Mesothelial cell of epicardium (in vitro differentiated cells): ENCODE data around the gene CACNA2D2. TPM values are rescaled to one million over a fixed set of nuclear protein-coding genes. Genes with fewer than 3 reads are reported as not detected.

ENCODE experiments used
- DNase-seq, 2 experiments: peaks; one replicate each; pipeline ENCODE4 v3.0.0; 2021; ENCODE audit warnings: low spot score in 2 of 2; ENCODE audit not compliant: unreplicated experiment in 2 of 2
- H3K27ac Mint-ChIP-seq: 2 replicates; pipeline ENCODE4 v1.8.0; 2021; ENCODE audit warnings: mixed read lengths
- H3K27me3 Mint-ChIP-seq: 2 replicates; pipeline ENCODE4 v1.8.0; 2021; ENCODE audit warnings: low read depth, mixed read lengths
- H3K36me3 Mint-ChIP-seq: 2 replicates; pipeline ENCODE4 v1.8.0; 2021; ENCODE audit warnings: mixed read lengths
- H3K4me1 Mint-ChIP-seq: 2 replicates; pipeline ENCODE4 v1.8.0; 2021; ENCODE audit warnings: mixed read lengths
- H3K4me3 Mint-ChIP-seq: 2 replicates; pipeline ENCODE4 v1.8.0; 2021; ENCODE audit warnings: mild to moderate bottlenecking, moderate library complexity, mixed read lengths
- H3K9me3 Mint-ChIP-seq: 2 replicates; pipeline ENCODE4 v1.8.0; 2021; ENCODE audit warnings: mixed read lengths
- total RNA-seq: library from RNA; stranded (reverse); gene quantifications from 3 replicates; pipeline ENCODE4 v1.2.1, GENCODE V29; 2021
- TF ChIP-seq, protein P1 (sequence below): fragments of 200-600 bp; sonication (generic); IDR thresholded peaks from one replicate; pipeline ENCODE4 v1.5.0; 2021; ENCODE audit warnings: antibody characterized with exemption; ENCODE audit not compliant: unreplicated experiment

Gene CACNA2D2
- total RNA-seq, 1 donor from 2014 or later, result 10.8 TPM

DNA sequence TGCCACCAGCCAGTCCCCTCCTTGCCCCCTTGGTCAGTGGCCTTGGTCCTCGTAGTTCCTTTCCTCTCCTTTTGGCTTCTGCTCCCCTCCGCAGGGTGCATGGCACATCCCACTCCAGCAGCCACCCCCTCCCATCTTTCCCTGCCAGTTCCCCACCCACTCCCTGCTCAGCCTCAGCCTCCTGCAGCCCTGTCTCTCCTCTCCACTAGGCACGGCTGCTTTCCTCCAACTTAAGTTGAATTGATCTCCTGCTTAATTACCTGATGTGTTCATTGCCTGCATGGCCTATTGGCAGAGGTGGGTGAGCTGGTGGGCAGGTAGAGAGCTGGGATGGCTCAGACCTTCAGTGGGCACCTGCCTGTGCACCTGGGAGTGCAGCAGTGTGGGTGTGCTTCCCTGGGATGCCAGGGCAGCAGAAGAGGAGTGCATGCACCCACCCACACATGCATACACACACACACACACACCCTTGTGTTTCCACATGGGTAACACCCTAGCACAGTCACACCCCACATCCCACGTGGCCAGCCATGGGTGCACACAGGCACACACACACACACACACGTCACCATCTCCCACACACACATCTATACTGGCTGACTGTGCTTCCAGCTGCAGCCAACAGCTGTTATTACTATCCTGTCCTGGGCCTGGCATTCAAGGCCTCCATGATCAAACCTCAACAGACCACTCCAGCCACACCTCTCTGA is 33.2 kb upstream of the CACNA2D2 start:
- Mint-ChIP-seq H3K36me3 (no peaks in the 10 kb centered on the region), H3K27ac (no peak overlapping the region), H3K4me1 (peaks cover 27% of the 10 kb centered on the region), H3K9me3 (no peaks in the 10 kb centered on the region), H3K27me3 (peaks cover 50% of the 10 kb centered on the region), H3K4me3 (no peak overlapping the region)
- TF ChIP-seq, protein P1, sequence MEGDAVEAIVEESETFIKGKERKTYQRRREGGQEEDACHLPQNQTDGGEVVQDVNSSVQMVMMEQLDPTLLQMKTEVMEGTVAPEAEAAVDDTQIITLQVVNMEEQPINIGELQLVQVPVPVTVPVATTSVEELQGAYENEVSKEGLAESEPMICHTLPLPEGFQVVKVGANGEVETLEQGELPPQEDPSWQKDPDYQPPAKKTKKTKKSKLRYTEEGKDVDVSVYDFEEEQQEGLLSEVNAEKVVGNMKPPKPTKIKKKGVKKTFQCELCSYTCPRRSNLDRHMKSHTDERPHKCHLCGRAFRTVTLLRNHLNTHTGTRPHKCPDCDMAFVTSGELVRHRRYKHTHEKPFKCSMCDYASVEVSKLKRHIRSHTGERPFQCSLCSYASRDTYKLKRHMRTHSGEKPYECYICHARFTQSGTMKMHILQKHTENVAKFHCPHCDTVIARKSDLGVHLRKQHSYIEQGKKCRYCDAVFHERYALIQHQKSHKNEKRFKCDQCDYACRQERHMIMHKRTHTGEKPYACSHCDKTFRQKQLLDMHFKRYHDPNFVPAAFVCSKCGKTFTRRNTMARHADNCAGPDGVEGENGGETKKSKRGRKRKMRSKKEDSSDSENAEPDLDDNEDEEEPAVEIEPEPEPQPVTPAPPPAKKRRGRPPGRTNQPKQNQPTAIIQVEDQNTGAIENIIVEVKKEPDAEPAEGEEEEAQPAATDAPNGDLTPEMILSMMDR, result no peak
- no peak for DNase-seq

DNA sequence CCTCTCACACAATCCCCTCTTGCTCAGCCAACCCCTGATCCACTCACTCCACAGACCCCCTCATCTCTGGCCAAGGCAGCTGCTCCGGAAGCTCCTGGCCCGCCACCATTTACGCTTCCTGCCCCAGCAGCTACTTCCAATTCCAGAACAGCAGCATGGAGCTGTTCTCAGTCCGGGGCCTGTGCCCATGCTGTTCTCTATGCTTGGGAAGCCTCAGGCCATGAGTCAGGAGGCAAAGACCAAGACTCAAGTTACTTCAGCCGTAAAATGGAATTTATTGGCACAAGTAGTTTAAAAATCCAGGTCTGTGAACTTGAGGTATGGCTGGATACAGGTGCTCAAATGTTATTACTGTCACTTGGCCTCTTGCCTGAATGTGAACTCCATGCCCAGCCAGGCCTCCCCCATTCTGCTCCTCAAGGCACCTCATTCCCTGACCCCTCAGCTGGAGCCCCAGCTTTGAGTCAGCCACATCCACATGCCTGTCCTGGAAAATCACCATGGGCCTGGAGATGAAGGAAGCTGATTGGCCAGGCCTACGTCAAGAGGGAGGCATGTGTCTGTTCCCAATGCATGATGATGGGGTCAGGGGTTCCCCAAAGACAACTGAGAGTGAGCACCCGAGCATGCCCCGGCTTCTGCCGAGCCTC is 31.4 kb upstream of the CACNA2D2 start:
- Mint-ChIP-seq H3K36me3 (no peaks in the 10 kb centered on the region), H3K4me3 (no peak overlapping the region), H3K9me3 (no peaks in the 10 kb centered on the region), H3K4me1 (peaks cover 27% of the 10 kb centered on the region), H3K27ac (no peak overlapping the region), H3K27me3 (peaks cover 66% of the 10 kb centered on the region)
- TF ChIP-seq, protein P1, result no peak
- DNase-seq, result no peak

DNA sequence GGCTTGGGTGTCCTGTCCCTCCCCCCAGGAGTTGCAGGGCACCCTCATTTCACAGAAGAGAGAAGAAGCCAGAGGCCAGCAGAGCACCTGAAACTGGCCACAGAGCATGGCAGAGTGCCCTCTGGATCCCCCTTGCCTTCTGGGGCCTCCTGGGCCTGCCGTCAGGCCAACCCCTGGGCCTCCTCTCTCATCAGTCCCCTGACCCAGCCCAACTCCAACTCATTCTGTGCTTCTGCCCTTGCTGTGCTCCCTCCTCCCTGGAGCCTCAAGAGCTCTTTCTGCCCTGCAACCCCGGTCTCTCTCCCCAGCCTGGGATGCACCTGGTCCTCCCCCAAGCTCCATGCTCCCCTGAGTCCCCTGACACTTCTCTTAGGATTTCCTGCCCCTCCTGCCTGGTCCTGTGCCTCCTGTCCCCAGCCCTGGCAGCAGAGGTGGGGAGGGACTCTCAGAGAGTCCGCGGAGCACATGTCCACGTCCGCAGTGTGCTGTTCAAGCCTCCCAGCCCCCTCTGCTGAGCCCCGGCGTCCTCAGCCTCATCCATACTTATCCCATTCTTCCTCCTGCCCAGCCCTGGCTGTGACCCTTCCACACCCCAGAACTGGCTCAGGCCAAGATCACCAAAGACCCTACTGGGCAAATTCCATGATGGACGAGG is 30.5 kb upstream of the CACNA2D2 start:
- no peak overlapping the region for H3K27ac Mint-ChIP-seq
- peaks cover 75% of the 10 kb centered on the region for H3K27me3 Mint-ChIP-seq
- H3K9me3 Mint-ChIP-seq, result no peaks in the 10 kb centered on the region
- peaks cover 20% of the 10 kb centered on the region for H3K4me1 Mint-ChIP-seq
- TF ChIP-seq, protein P1, result no peak
- H3K36me3 Mint-ChIP-seq, result no peaks in the 10 kb centered on the region
- no peak overlapping the region for H3K4me3 Mint-ChIP-seq
- DNase-seq, result no peak

DNA sequence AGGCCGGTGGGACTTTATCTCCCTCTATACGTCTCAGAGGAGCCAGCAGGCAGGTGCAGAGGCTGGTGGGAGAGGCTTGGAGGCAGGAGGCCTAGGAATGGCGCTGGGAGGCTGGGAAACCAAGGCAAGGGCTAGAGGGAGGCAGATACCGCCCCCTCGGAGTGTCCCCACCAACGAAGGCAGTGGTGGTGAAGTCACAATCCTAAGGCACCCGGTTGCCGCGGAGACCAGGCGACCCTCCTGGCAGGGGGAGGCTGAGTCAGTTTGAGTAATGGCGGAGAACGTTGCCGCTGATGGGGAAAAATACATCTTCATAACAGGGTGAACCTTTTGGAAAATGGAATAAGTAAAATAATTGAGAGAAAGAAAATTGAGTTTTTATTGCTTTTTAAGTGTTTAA is 29.9 kb upstream of the CACNA2D2 start:
- Mint-ChIP-seq H3K9me3 (no peaks in the 10 kb centered on the region), H3K4me3 (no peak overlapping the region), H3K36me3 (no peaks in the 10 kb centered on the region), H3K27ac (no peak overlapping the region), H3K27me3 (peaks cover 77% of the 10 kb centered on the region), H3K4me1 (peaks cover 15% of the 10 kb centered on the region)
- no peak for DNase-seq
- TF ChIP-seq, protein P1, result no peak

DNA sequence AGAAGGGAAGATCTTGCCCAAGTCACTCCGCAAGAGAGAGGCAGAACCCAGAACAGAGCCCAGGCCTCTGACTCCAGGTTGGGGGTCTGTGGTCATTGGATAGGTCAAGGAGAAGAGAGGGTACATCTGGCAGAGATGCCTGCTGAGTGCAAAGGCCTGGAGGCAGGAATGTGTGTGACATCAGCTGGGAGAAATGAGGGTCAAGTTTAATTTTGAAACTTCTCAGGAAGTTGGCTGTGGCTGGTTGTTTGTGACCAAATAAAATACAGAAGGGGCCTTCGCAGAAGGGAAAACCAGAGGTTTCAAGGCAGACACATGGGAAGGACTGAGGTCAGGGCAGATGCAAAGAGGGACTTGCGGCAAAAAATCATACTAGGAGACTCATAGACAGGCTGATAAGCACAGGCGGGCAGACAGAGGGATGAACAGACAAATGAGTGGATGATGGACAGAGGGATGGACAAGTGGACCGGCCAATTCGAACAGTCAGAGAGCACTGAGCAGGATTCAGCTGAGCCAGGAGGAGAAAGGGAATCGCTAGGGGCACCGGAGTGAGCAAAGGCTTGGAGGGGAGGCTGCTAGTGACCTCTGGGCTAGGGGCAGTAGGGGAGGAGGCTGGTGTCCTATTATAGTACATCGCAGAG is 28.8 kb upstream of the CACNA2D2 start:
- Mint-ChIP-seq H3K4me1 (peaks cover 15% of the 10 kb centered on the region), H3K36me3 (no peaks in the 10 kb centered on the region), H3K27me3 (peaks cover 81% of the 10 kb centered on the region), H3K27ac (no peak overlapping the region), H3K4me3 (no peak overlapping the region), H3K9me3 (no peaks in the 10 kb centered on the region)
- no peak for DNase-seq
- TF ChIP-seq, protein P1, result no peak
